EH (cell line): ENCODE measurements around the gene KRT75.
"Not testable (repeated sequence)": the region's sequence is repeated elsewhere in the genome, so short reads cannot be mapped to it uniquely, and the experiment has no call there.

Experiments
- DNase-seq: peaks from one replicate; pipeline ENCODE4 v3.0.0-alpha.2; 2015; ENCODE audit warnings: low read depth

KRT75 gene

GRCh38 chr12:52415870-52416750, 18.1 kb downstream of the KRT75 start:
- peak; percentile 91 for DNase-seq

DNA sequence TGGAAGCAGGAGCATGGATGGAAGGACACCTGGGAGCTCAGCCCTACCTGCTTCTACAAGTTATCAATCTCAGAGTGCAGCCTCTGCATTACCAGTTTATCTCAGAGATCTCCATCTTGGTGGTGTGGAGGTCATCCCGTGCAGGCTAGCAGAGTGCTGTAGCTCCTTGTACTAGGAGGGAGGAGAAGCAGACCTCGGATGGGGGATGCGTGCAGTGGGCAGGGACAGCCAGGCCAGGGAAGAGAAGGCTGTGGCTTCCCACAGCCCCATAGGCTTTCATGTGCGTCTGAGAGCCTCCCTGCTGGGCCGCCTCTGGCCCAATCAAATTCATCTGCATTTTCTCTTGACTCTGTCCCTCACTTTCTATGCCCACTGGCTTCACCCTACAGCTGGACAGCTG, 19.2 kb downstream of the KRT75 start:
- DNase-seq = no peak

DNA sequence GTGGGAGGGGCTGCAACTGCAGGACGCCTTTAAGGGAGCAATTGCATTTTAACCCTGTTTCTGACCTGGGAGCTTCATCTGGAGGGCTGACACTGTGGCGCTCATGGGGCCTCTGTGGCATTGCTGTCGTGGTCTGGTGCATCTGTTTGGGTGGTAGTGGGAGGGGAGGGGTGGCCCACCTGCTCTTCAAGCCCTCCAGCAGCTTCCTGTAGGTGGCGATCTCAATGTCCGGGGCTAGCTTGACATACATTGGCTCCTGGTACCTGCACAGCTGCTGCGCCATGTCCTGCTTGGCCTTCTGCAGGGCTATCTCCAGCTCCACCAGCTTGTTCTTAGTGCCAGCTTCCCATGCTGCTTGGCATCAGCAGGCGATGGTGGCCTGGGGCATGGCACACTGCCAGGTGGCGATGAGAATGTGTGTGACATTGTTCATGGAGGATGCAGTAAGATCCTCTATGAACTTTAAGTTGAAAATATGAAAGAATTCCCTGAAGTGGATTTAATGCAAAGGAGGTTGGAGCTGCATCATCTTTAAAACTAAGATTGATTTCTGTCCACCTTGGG, 20.3 kb downstream of the KRT75 start:
- DNase-seq = no peak

GRCh38 chr12:52413202-52413601, 21.0 kb downstream of the KRT75 start:
- no peak for DNase-seq

GRCh38 chr12:52411815-52412214, 22.4 kb downstream of the KRT75 start:
- DNase-seq = no peak

DNA sequence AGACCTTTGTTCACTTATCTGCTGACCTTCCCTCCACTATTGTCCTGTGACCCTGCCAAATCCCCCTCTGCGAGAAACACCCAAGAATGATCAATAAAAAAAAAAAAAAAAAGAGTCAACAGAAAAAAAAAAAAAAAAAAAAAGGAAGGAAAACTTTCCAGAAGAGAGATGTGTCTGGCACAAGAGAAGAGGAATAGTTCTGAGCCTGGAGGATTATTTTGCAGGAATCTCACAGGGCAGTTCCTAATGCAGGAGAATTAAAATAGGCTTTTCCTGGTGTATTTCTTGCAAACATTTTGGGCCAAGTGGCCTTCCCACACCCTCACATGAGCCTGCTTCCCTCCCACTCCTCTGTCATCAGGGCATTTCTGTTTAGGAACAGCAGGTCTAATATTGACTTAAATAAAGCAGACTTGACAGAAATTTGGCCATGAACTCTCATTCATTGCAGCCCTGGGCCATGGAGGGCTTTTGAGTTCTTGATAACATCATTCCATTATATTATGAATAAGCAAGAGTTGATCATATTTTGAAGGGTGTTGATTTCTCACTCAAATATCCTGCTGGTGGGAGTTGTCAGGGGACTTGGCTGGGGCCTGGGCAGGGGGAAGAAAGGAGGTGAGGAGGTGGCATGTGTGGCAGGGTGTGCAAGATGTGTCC, 23.5 kb downstream of the KRT75 start:
- not testable (repeated sequence) for DNase-seq

- DNase-seq = no peak
These were observed 26.3 kb downstream of the KRT75 start for GRCh38 chr12:52407918-52408317.

DNA sequence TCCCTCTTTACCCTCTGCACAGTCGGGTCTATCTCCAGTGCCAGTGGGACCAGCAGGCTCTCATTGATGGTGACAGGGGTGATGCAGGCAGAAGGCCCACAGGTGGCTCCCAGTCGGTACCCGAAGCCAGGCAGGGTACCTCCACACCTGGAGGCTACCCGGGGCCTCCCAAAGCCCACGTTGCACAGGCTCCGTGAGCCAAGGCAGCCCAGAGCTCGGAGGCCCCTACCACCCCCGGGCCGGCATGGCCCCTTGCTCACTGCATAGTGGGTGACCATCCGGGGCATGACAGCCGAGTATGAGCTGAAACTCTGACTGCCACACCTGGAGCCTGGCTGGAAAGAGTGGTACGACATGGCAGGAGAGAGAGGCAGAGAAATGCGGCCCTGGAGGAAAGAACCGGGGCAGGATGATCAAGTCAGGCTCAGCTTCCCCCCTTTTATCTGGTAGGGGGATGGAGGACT, 28.2 kb downstream of the KRT75 start, which contains the start of gene KRT82:
KRT82 (minus strand) TSS at position 414 of the 464 bp plus-strand sequence; CDS start at position 356, 58 bp downstream.
- no peak for DNase-seq

- DNase-seq = peak; percentile 15
These were observed 29.2 kb downstream of the KRT75 start for GRCh38 chr12:52404951-52405350.

- no peak for DNase-seq
These were observed 30.6 kb downstream of the KRT75 start for GRCh38 chr12:52403561-52403960.

- no peak for DNase-seq
These were observed 31.2 kb downstream of the KRT75 start for GRCh38 chr12:52402873-52403540.

- DNase-seq = no peak
These were observed 31.8 kb downstream of the KRT75 start for GRCh38 chr12:52402377-52402776.

DNA sequence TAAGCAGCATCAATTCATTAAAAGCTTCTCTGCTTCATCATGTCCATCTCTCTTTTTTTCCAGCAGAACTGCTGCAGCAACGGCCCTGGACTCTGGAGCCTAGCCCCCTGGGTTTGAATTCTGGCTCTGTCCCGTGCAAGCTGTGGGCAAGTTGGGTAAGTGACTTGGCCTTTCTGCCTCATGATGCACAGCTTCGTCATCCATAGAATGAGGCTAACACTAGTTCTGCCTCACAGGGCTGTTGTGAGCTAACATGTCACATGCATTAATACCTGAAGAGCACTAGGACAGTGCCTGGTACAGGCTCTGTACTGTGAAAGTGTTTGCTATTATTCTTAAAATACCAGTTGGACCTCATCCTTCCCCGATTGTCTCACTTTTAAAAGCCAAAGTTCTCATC, 32.2 kb downstream of the KRT75 start:
- no peak for DNase-seq

GRCh38 chr12:52401526-52401925, 32.6 kb downstream of the KRT75 start:
- DNase-seq = no peak

DNA sequence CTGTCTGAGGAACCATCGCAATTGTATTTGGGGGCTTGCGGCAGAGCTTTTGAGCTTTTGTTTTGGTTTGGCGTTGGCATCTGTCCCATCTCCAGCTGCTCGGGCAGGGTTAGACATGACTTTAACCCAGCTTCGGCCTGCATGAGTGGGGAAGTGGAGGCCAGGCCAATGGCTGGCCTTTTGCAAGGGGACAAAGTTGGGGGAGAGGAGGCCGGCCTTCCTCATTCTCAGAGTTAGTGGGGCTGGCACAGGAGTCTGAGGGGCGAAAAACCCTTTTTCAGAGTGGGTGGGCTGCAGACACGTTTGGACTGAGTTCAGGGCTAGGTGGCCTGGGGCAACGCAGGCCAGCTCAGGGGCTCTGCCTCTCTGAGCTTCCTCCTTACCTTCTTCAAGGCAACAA, 33.3 kb downstream of the KRT75 start:
- no peak for DNase-seq

DNA sequence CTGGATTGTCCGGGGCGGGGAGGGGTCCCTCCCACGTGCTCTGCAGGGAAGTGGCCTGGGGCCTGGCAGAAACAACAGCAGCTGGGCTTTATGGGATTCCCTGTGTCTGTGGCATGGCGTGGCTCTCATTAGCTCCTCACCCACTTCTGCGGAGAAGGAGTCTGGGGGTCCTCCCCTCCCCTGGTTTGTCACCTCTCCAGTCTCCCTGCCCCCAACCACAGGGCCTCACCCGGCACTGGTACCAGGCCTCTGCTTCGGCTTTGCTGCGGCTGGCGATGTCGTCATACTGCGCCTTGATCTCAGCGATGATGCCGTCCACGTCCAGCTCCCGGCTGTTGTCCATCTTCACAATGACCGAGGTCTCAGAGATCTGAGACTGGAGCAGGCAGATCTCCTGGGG, 34.4 kb downstream of the KRT75 start:
- DNase-seq = no peak

- no peak for DNase-seq
These were observed 36.0 kb downstream of the KRT75 start for GRCh38 chr12:52398176-52398575.

DNA sequence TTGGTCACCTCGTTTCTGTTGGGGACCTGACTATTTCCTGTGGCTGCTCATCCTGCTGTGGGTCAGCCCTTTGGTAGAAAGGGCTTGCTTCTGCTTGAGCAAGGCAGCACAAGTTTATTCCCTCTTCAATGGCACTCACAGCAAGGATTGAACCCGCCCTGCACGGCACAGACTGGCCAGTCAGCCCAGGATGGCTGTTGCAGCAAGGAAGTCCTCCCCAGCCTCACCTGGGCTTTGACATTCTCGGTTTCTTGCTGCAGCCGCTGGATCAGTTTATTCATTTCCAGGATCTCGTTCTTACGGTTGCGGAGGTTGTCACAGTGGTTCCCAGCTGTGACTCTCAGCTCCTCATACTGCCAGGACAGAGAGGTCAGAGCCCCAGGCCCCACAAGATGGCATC, 37.5 kb downstream of the KRT75 start:
- DNase-seq = no peak

- DNase-seq = peak; percentile 54
These were observed 38.3 kb downstream of the KRT75 start for GRCh38 chr12:52395761-52396434.

DNA sequence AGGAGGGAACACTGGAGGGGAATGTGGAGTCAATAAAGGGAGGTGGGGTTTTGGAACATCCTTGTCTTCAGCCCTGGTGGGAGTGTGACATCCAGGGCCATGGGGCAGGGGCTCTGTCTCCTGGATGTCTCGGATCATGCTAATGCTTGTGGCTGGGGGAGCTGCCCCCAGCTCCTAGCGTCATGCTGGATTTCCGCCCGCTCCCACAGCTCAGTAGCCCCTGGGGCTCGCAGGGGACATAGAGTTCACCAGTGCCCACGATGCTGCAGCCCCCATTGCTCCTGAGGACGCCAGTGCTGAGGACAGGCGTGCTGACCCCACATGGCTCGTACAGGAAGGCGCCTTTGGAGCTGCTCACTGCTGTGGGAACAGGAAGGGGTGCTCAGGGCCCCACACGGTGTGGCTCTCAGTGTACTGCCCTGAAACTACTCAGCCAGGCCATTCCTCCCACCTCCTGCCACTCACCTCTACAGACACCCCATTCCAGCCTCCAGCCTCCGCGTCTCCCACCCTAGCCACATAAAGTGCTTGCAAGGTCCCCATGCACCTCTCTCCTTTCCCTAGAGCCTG, 39.2 kb downstream of the KRT75 start:
- no peak for DNase-seq

- DNase-seq = no peak
These were observed 41.6 kb downstream of the KRT75 start for GRCh38 chr12:52392465-52393007.
